ENCODE data around the gene CDR2.
"Not testable (repeated sequence)": the region's sequence is repeated elsewhere in the genome, so short reads cannot be mapped to it uniquely, and the experiment has no call there.

CDR2 gene

GRCh38 chr16:22420606-22421135 is 46.3 kb upstream of the CDR2 start:
- H4K20me1 ChIP-seq (ENCODE audit: control insufficient read depth, insufficient read depth, low read depth, low read length): no peaks in the 10 kb centered on the region
- no peaks in the 10 kb centered on the region for H3K9me2 ChIP-seq (replicated peaks; ENCODE audit: control insufficient read depth, low read length)
- TF ChIP-seq, protein P1, sequence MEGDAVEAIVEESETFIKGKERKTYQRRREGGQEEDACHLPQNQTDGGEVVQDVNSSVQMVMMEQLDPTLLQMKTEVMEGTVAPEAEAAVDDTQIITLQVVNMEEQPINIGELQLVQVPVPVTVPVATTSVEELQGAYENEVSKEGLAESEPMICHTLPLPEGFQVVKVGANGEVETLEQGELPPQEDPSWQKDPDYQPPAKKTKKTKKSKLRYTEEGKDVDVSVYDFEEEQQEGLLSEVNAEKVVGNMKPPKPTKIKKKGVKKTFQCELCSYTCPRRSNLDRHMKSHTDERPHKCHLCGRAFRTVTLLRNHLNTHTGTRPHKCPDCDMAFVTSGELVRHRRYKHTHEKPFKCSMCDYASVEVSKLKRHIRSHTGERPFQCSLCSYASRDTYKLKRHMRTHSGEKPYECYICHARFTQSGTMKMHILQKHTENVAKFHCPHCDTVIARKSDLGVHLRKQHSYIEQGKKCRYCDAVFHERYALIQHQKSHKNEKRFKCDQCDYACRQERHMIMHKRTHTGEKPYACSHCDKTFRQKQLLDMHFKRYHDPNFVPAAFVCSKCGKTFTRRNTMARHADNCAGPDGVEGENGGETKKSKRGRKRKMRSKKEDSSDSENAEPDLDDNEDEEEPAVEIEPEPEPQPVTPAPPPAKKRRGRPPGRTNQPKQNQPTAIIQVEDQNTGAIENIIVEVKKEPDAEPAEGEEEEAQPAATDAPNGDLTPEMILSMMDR (IDR thresholded peaks at IDR 0.05; ENCODE audit: low read depth, low read length, poor library complexity, severe bottlenecking): no peak
- no peak for TF ChIP-seq EZH2phosphoT487 (IDR thresholded peaks at IDR 0.05; ENCODE audit: borderline replicate concordance, low read length)
- H3K4me1 ChIP-seq (ENCODE audit: control insufficient read depth, low read length): no peaks in the 10 kb centered on the region
- H3F3A ChIP-seq (ENCODE audit: control insufficient read depth, insufficient read depth): 0 out of 2 replicates have a peak, but pooled peaks cover 3% of the 10 kb centered on the region
- H3K4me2 ChIP-seq (ENCODE audit: low read length): no peak overlapping the region
- no peak overlapping the region for H3K27ac ChIP-seq (ENCODE audit: low read depth, low read length)
- no peaks in the 10 kb centered on the region for H3K79me2 ChIP-seq (ENCODE audit: control insufficient read depth, low read length)
- H3K4me3 ChIP-seq (ENCODE audit: low read length): no peak overlapping the region
- H3K27me3 ChIP-seq (ENCODE audit: control insufficient read depth, low read length): no peaks in the 10 kb centered on the region
- H3K36me3 ChIP-seq (ENCODE audit: control insufficient read depth, low read length): peaks cover 36% of the 10 kb centered on the region
- H3K9me3 ChIP-seq (ENCODE audit: control insufficient read depth, insufficient read depth, low read length): no peaks in the 10 kb centered on the region

GRCh38 chr16:22419908-22420307 is 45.5 kb upstream of the CDR2 start:
- H3K4me2 ChIP-seq (ENCODE audit: low read length): no peak overlapping the region
- TF ChIP-seq, protein P1 (IDR thresholded peaks at IDR 0.05; ENCODE audit: low read depth, low read length, poor library complexity, severe bottlenecking): no peak
- no peak for TF ChIP-seq EZH2phosphoT487 (IDR thresholded peaks at IDR 0.05; ENCODE audit: borderline replicate concordance, low read length)
- H3K27me3 ChIP-seq (ENCODE audit: control insufficient read depth, low read length): no peaks in the 10 kb centered on the region
- H3K9me2 ChIP-seq (replicated peaks; ENCODE audit: control insufficient read depth, low read length): no peaks in the 10 kb centered on the region
- H3K27ac ChIP-seq (ENCODE audit: low read depth, low read length): no peak overlapping the region
- no peaks in the 10 kb centered on the region for H3K9me3 ChIP-seq (ENCODE audit: control insufficient read depth, insufficient read depth, low read length)
- peaks cover 33% of the 10 kb centered on the region for H3K36me3 ChIP-seq (ENCODE audit: control insufficient read depth, low read length)
- no peaks in the 10 kb centered on the region for H3K79me2 ChIP-seq (ENCODE audit: control insufficient read depth, low read length)
- no peaks in the 10 kb centered on the region for H3K4me1 ChIP-seq (ENCODE audit: control insufficient read depth, low read length)
- H4K20me1 ChIP-seq (ENCODE audit: control insufficient read depth, insufficient read depth, low read depth, low read length): no peaks in the 10 kb centered on the region
- H3K4me3 ChIP-seq (ENCODE audit: low read length): no peak overlapping the region
- 0 out of 2 replicates have a peak, but pooled peaks cover 3% of the 10 kb centered on the region for H3F3A ChIP-seq (ENCODE audit: control insufficient read depth, insufficient read depth)

GRCh38 chr16:22418826-22419225 is 44.4 kb upstream of the CDR2 start:
- Histone ChIP-seq H3F3A (ENCODE audit: control insufficient read depth, insufficient read depth) (0 out of 2 replicates have a peak, but pooled peaks cover 3% of the 10 kb centered on the region), H3K4me3 (ENCODE audit: low read length) (no peak overlapping the region), H3K36me3 (ENCODE audit: control insufficient read depth, low read length) (peaks cover 27% of the 10 kb centered on the region), H3K27ac (ENCODE audit: low read depth, low read length) (no peak overlapping the region), H3K27me3 (ENCODE audit: control insufficient read depth, low read length) (no peaks in the 10 kb centered on the region), H3K9me3 (ENCODE audit: control insufficient read depth, insufficient read depth, low read length) (no peaks in the 10 kb centered on the region), H3K79me2 (ENCODE audit: control insufficient read depth, low read length) (no peaks in the 10 kb centered on the region), H3K9me2 (replicated peaks; ENCODE audit: control insufficient read depth, low read length) (no peaks in the 10 kb centered on the region), H4K20me1 (ENCODE audit: control insufficient read depth, insufficient read depth, low read depth, low read length) (no peaks in the 10 kb centered on the region), H3K4me2 (ENCODE audit: low read length) (no peak overlapping the region), H3K4me1 (ENCODE audit: control insufficient read depth, low read length) (no peaks in the 10 kb centered on the region)
- TF ChIP-seq, protein P1 (IDR thresholded peaks at IDR 0.05; ENCODE audit: low read depth, low read length, poor library complexity, severe bottlenecking): no peak
- TF ChIP-seq EZH2phosphoT487 (IDR thresholded peaks at IDR 0.05; ENCODE audit: borderline replicate concordance, low read length): no peak

- not testable (repeated sequence) for H3K27me3 ChIP-seq (ENCODE audit: control insufficient read depth, low read length); H3K4me1 ChIP-seq (ENCODE audit: control insufficient read depth, low read length); H4K20me1 ChIP-seq (ENCODE audit: control insufficient read depth, insufficient read depth, low read depth, low read length); H3K27ac ChIP-seq (ENCODE audit: low read depth, low read length); H3K79me2 ChIP-seq (ENCODE audit: control insufficient read depth, low read length); H3K4me2 ChIP-seq (ENCODE audit: low read length); H3K9me2 ChIP-seq (replicated peaks; ENCODE audit: control insufficient read depth, low read length); H3K4me3 ChIP-seq (ENCODE audit: low read length); H3F3A ChIP-seq (ENCODE audit: control insufficient read depth, insufficient read depth); H3K9me3 ChIP-seq (ENCODE audit: control insufficient read depth, insufficient read depth, low read length)
- peaks cover 25% of the 10 kb centered on the region for H3K36me3 ChIP-seq (ENCODE audit: control insufficient read depth, low read length)
Observed at GRCh38 chr16:22417798-22418197, 43.4 kb upstream of the CDR2 start.
